SU-DHL-6 (cell line): ENCODE data around the gene TBC1D22A.
A peak's percentile ranks its signal among the peaks of the same experiment; 100 is the strongest.
"Not testable (repeated sequence)": the region's sequence is repeated elsewhere in the genome, so short reads cannot be mapped to it uniquely, and the experiment has no call there.

Experiments
- H2AFZ ChIP-seq: fragments of 200-600 bp; sonication (generic); 2 replicates; pipeline ENCODE4 v1.6.1; 2014; ENCODE audit warnings: low read depth, mild to moderate bottlenecking, moderate library complexity, mixed read lengths, antibody characterized with exemption, low read length; ENCODE audit not compliant: severe bottlenecking
- H3F3A ChIP-seq: fragments of 200-600 bp; shearing (Covaris generic); 2 replicates; pipeline ENCODE4 v1.6.0; 2016; ENCODE audit warnings: antibody characterized with exemption, mild to moderate bottlenecking; ENCODE audit not compliant: insufficient read depth
- H3K27ac ChIP-seq: fragments of 200-600 bp; sonication (generic); 2 replicates; pipeline ENCODE4 v1.5.1; 2016; ENCODE audit warnings: low read depth, mild to moderate bottlenecking, low read length, moderate library complexity, mixed read lengths
- H3K27me3 ChIP-seq: fragments of 200-600 bp; sonication (generic), shearing (Covaris generic); 2 replicates; pipeline ENCODE4 v1.6.0; 2014; ENCODE audit warnings: mild to moderate bottlenecking, low read length
- H3K36me3 ChIP-seq: fragments of 200-600 bp; sonication (generic); 2 replicates; pipeline ENCODE4 v1.6.1; 2014; ENCODE audit warnings: mild to moderate bottlenecking, low read length, mixed read lengths
- H3K4me2 ChIP-seq: fragments of 300-600, 200-600 bp; shearing (Covaris generic), sonication (generic); 2 replicates; pipeline ENCODE4 v1.6.0; 2014; ENCODE audit warnings: low read length, low read depth, mild to moderate bottlenecking; ENCODE audit not compliant: poor library complexity, severe bottlenecking
- H3K4me3 ChIP-seq: fragments of 200-600 bp; sonication (generic); 2 replicates; pipeline ENCODE4 v1.5.1; 2014; ENCODE audit warnings: antibody characterized with exemption, low read length, mild to moderate bottlenecking, mixed read lengths; ENCODE audit not compliant: insufficient read depth, poor library complexity, severe bottlenecking
- H3K79me2 ChIP-seq: fragments of 200-600 bp; sonication (generic); 2 replicates; pipeline ENCODE4 v1.6.1; 2014; ENCODE audit warnings: mild to moderate bottlenecking, low read length, moderate library complexity; ENCODE audit not compliant: insufficient read depth
- H3K9ac ChIP-seq: fragments of 200-600 bp; sonication (generic); 2 replicates; pipeline ENCODE4 v1.7.0; 2014; ENCODE audit warnings: mild to moderate bottlenecking, low read length
- H3K9me2 ChIP-seq: fragments of 200-600 bp; sonication (generic); replicated peaks from 2 replicates; pipeline ENCODE4 v1.6.1; 2014; ENCODE audit warnings: low read length; ENCODE audit not compliant: insufficient read depth
- H3K9me3 ChIP-seq: fragments of 200-600 bp; sonication (generic); 2 replicates; pipeline ENCODE4 v1.6.1; 2014; ENCODE audit warnings: low read length, mixed read lengths; ENCODE audit not compliant: insufficient read depth
- H4K20me1 ChIP-seq: fragments of 200-600 bp; sonication (generic); 2 replicates; pipeline ENCODE4 v1.6.1; 2014; ENCODE audit warnings: low read depth, mild to moderate bottlenecking, antibody characterized with exemption, low read length, moderate library complexity, mixed read lengths
- CTCF ChIP-seq: fragments of 200-600 bp; sonication (generic); IDR thresholded peaks from one replicate; pipeline ENCODE4 v1.5.1; 2017; ENCODE audit warnings: antibody characterized with exemption, mild to moderate bottlenecking, low read length, moderate library complexity; ENCODE audit not compliant: insufficient read depth, poor library complexity, severe bottlenecking
- EZH2phosphoT487 ChIP-seq: fragments of 200-600 bp; sonication (generic), shearing (Covaris generic); conservative IDR thresholded peaks from 2 replicates; pipeline ENCODE4 v1.6.1; 2018; ENCODE audit warnings: mild to moderate bottlenecking, antibody characterized with exemption, low read length, moderate library complexity, mixed read lengths

TBC1D22A gene

GRCh38 chr22:46732041-46732379 lies 30.4 kb upstream of the TBC1D22A start:
- H3K27ac ChIP-seq = no peak overlapping the region
- no peaks in the 10 kb centered on the region for H3K9me2 ChIP-seq
- no peaks in the 10 kb centered on the region for H3F3A ChIP-seq
- no peaks in the 10 kb centered on the region; the same call in 1 of the 2 replicates for H4K20me1 ChIP-seq
- TF ChIP-seq EZH2phosphoT487 = no peak
- TF ChIP-seq CTCF = no peak
- H3K4me3 ChIP-seq = no peak overlapping the region
- H3K4me2 ChIP-seq = no peak overlapping the region
- H2AFZ ChIP-seq = no peak overlapping the region
- no peaks in the 10 kb centered on the region for H3K27me3 ChIP-seq
- no peaks in the 10 kb centered on the region for H3K36me3 ChIP-seq
- H3K79me2 ChIP-seq = peaks cover 18% of the 10 kb centered on the region; the same call in 1 of the 2 replicates
- no peaks in the 10 kb centered on the region for H3K9me3 ChIP-seq
- no peak overlapping the region for H3K9ac ChIP-seq

GRCh38 chr22:46732513-46732912 lies 29.9 kb upstream of the TBC1D22A start:
- H3K36me3 ChIP-seq = no peaks in the 10 kb centered on the region
- TF ChIP-seq CTCF (no peak), EZH2phosphoT487 (no peak)
- no peak overlapping the region for H2AFZ ChIP-seq
- H3K9ac ChIP-seq = no peak overlapping the region
- H3K4me2 ChIP-seq = no peak overlapping the region
- H3F3A ChIP-seq = no peaks in the 10 kb centered on the region
- no peaks in the 10 kb centered on the region for H3K27me3 ChIP-seq
- H4K20me1 ChIP-seq = no peaks in the 10 kb centered on the region; the same call in 1 of the 2 replicates
- no peaks in the 10 kb centered on the region for H3K9me2 ChIP-seq
- H3K4me3 ChIP-seq = no peak overlapping the region
- no peak overlapping the region for H3K27ac ChIP-seq
- H3K9me3 ChIP-seq = no peaks in the 10 kb centered on the region
- H3K79me2 ChIP-seq = peaks cover 18% of the 10 kb centered on the region; the same call in 1 of the 2 replicates

- H3K9me2 ChIP-seq, H3K9ac ChIP-seq, H3K36me3 ChIP-seq, H3K4me3 ChIP-seq, H3F3A ChIP-seq, H3K27me3 ChIP-seq, H4K20me1 ChIP-seq, H3K9me3 ChIP-seq, H2AFZ ChIP-seq: not testable (repeated sequence)
- peak overlapping the region; percentile 54 for H3K27ac ChIP-seq
- peaks cover 18% of the 10 kb centered on the region; the same call in 1 of the 2 replicates for H3K79me2 ChIP-seq
- H3K4me2 ChIP-seq = peak overlapping the region; percentile 45
These were observed 28.2 kb upstream of the TBC1D22A start for GRCh38 chr22:46734213-46734722.

GRCh38 chr22:46734830-46735453 lies 27.5 kb upstream of the TBC1D22A start:
- no peaks in the 10 kb centered on the region for H3F3A ChIP-seq
- TF ChIP-seq EZH2phosphoT487 (no peak), CTCF (no peak)
- no peaks in the 10 kb centered on the region for H3K36me3 ChIP-seq
- H2AFZ ChIP-seq = no peak overlapping the region
- no peaks in the 10 kb centered on the region for H3K27me3 ChIP-seq
- peak overlapping the region; percentile 14 for H3K4me3 ChIP-seq
- H3K9me3 ChIP-seq = no peaks in the 10 kb centered on the region
- no peak overlapping the region for H3K9ac ChIP-seq
- peak overlapping the region; percentile 54 for H3K27ac ChIP-seq
- no peaks in the 10 kb centered on the region for H3K9me2 ChIP-seq
- H3K79me2 ChIP-seq = peaks cover 18% of the 10 kb centered on the region; the same call in 1 of the 2 replicates
- H3K4me2 ChIP-seq = peak overlapping the region; percentile 45
- H4K20me1 ChIP-seq = no peaks in the 10 kb centered on the region; the same call in 1 of the 2 replicates
